Epithelial cell of alveolus of lung (primary cell): ENCODE measurements around the gene MYBPC3. TPM values are rescaled to one million over a fixed set of nuclear protein-coding genes. Genes with fewer than 3 reads are reported as not detected.

Source experiments
- total RNA-seq: library from RNA; depleted of rRNA; stranded (reverse); fragments of >200 nt; gene quantifications from 2 replicates; pipeline ENCODE4 v1.2.1, GENCODE V29; 2015

Gene MYBPC3
- total RNA-seq: not detected in 2 replicates

DNA sequence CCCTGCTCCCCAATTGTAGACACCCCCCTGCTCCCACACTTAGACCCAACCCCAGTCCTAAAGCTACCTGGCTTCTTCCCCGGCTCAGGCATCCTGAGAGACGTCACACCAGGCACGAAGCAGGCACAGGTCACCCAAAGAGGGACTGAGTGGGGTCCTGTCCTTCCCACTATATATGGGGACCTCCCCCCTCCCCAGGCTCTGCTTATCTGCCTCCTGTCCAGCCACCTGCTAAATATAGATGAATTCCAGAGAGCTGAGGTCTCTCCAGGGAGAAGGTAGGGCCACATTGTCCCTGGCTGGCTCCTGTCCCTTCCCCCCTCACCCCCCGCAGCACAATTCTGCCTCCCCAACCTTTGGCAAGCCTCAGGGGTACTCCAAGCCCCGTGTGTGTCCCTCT is at the start of gene MYBPC3:
MYBPC3 (minus strand) TSS at position 147 of the 400 bp plus-strand sequence; CDS start at position 92, 55 bp downstream.

DNA sequence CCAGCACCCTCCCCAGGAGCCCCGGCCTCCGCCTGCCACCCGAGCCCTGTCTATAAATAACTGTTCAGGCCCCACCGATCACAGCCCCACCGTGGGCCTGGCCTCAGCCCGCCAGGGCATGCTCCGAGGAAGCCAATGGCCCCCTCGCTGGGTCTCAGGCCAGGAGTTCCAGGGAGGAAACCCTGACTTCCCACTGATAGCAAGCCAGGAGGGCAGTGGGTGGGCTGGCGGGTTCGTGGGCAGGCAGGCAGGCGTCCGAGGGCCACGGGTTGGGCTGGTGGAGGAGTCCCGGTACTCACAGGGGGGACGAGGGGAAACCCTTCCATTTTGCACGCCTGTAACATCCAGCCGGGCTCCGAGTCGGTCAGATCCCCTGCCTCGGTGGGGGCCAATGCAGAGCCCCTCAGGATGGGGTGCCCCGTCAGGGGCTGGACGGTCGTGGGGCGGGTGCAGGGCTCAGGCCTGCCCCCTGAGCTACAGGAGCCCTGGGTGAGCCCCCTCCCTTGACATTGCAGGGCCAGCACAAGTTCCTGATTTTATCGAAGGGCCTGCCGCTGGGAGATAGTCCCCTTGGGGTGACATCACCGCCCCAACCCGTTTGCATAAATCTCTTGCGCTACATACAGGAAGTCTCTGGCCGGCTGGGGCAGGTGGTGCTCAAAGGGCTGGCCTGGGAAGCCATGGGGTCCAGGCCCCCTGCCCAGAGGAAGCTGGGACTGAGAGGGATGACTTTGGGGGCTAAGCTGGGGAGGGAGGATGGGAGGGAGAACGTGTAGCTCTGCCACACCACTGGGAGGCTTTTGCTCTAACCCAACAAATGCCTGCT is 25.7 kb upstream of the MYBPC3 start, which contains the start of gene SPI1:
SPI1 (minus strand) TSS at position 538 of the 826 bp plus-strand sequence; CDS start at position 344, 194 bp downstream.

Other genes with a start within 250 kb of the MYBPC3 start
- 81.2 and 107 TPM in 2 replicates for gene ARFGAP2, start 175.8 kb downstream of the MYBPC3 start, total RNA-seq
- 39.3 and 42.2 TPM in 2 replicates for gene PACSIN3, start 166.3 kb downstream of the MYBPC3 start, total RNA-seq
- 33.4 and 49.7 TPM in 2 replicates for gene DDB2, start 137.7 kb downstream of the MYBPC3 start, total RNA-seq
- gene ACP2, start 103.9 kb downstream of the MYBPC3 start, total RNA-seq: 49.5 and 93.3 TPM in 2 replicates
- gene NR1H3, start 94.7 kb downstream of the MYBPC3 start, total RNA-seq: 32.5 and 72.8 TPM in 2 replicates
- 14.4 and 33.1 TPM in 2 replicates for gene MADD, start 82.6 kb downstream of the MYBPC3 start, total RNA-seq
- not detected in 2 replicates for gene SPI1, start 25.8 kb upstream of the MYBPC3 start, total RNA-seq
- gene SLC39A13, start 55.9 kb upstream of the MYBPC3 start, total RNA-seq: 111 and 118 TPM in 2 replicates
- gene PSMC3, start 73.7 kb upstream of the MYBPC3 start, total RNA-seq: 105 and 200 TPM in 2 replicates
- gene RAPSN, start 96.4 kb upstream of the MYBPC3 start, total RNA-seq: 3.6 TPM in 1 of 2 replicates, not detected in the other
- gene CELF1, start 200.4 kb upstream of the MYBPC3 start, total RNA-seq: 58.6 and 60.2 TPM in 2 replicates
- gene PTPMT1, start 212.9 kb upstream of the MYBPC3 start, total RNA-seq: 115 and 134 TPM in 2 replicates
- gene KBTBD4, start 226.3 kb upstream of the MYBPC3 start, total RNA-seq: 21.1 and 26.2 TPM in 2 replicates
- gene NDUFS3, start 226.4 kb upstream of the MYBPC3 start, total RNA-seq: 60.6 and 72.5 TPM in 2 replicates
- gene FAM180B, start 234.0 kb upstream of the MYBPC3 start, total RNA-seq: 0.40 TPM in 1 of 2 replicates, not detected in the other
- gene C1QTNF4, start 241.7 kb upstream of the MYBPC3 start, total RNA-seq: 3.6 and 6.3 TPM in 2 replicates